H1 (cell line): ENCODE data around the gene CD300C. TPM values are rescaled to one million over a fixed set of nuclear protein-coding genes. Genes with fewer than 3 reads are reported as not detected.
A peak's percentile ranks its signal among the peaks of the same experiment; 100 is the strongest.

ENCODE experiments used
- CTCF ChIA-PET: fragments of 300-600 bp; sonication (Branson Sonifier 250); formaldehyde crosslinking; loops from one replicate; lab custom pipeline; 2021; ENCODE audit not compliant: partially characterized antibody; lab: Charles Lee
- POLR2A ChIA-PET: fragments of 300-600 bp; sonication (Branson Sonifier 250); formaldehyde crosslinking; loops from one replicate; lab custom pipeline; 2021; ENCODE audit warnings: inconsistent platforms; ENCODE audit not compliant: partially characterized antibody; lab: Charles Lee
- DNase-seq, 2 experiments: peaks; one replicate each; pipeline versions ENCODE4 v3.0.0 to v3.0.0-alpha.2; 2010 to 2022; ENCODE audit warnings: low spot score in 2 of 2, low read depth in 1 of 2, mixed read lengths in 1 of 2
- FAIRE-seq: peaks from 2 replicates; lab custom pipeline; 2011; peaks lifted over from hg19 to GRCh38; lab: Jason Lieb, UNC
- H2AFZ ChIP-seq: 2 replicates; pipeline ENCODE4 v1.8.1; 2012; ENCODE audit warnings: low read length, inconsistent platforms
- H2AK5ac ChIP-seq: 2 replicates; pipeline ENCODE4 v1.6.1; 2013; ENCODE audit warnings: low read depth, low read length
- H2BK120ac ChIP-seq: replicated peaks from 2 replicates; pipeline ENCODE3; 2013; ENCODE audit warnings: low read depth, low read length, inconsistent platforms
- H2BK12ac ChIP-seq: 2 replicates; pipeline ENCODE4 v1.6.1; 2013; ENCODE audit warnings: low read depth, low read length
- H2BK15ac ChIP-seq: 2 replicates; pipeline ENCODE4 v1.6.1; 2013; ENCODE audit warnings: low read length
- H2BK20ac ChIP-seq: 2 replicates; pipeline ENCODE4 v1.6.1; 2013; ENCODE audit warnings: low read length
- H2BK5ac ChIP-seq: 2 replicates; pipeline ENCODE4 v1.6.1; 2013; ENCODE audit warnings: low read depth, low read length
- H3K14ac ChIP-seq: 2 replicates; pipeline ENCODE4 v1.6.1; 2013; ENCODE audit warnings: inconsistent platforms; ENCODE audit not compliant: insufficient read length
- H3K18ac ChIP-seq: 2 replicates; pipeline ENCODE4 v1.6.1; 2013; ENCODE audit warnings: low read length; ENCODE audit errors: extremely low read depth
- H3K23ac ChIP-seq: 2 replicates; pipeline ENCODE4 v1.6.1; 2013; ENCODE audit warnings: inconsistent platforms; ENCODE audit not compliant: insufficient read length
- H3K23me2 ChIP-seq: 2 replicates; pipeline ENCODE4 v1.6.1; 2013; ENCODE audit warnings: low read depth, low read length
- H3K27ac ChIP-seq: 2 replicates; pipeline ENCODE4 v1.6.1; 2011; ENCODE audit warnings: low read depth, low read length, inconsistent platforms
- H3K27me3 ChIP-seq, 4 experiments: replicated peaks in 1 of 4; 1 replicate in 1 of 4; 2 replicates in 3 of 4; pipeline versions ENCODE4 v1.6.1 to v1.8.1; 2011 to 2013; ENCODE audit warnings: low read length in 3 of 4, mild to moderate bottlenecking in 3 of 4, inconsistent platforms in 2 of 4, mixed read lengths in 2 of 4, moderate library complexity in 1 of 4; ENCODE audit not compliant: control insufficient read depth in 3 of 4, insufficient read depth in 3 of 4; ENCODE audit errors: extremely low read depth in 1 of 4
- H3K36me3 ChIP-seq, 4 experiments: 2 replicates each; pipeline versions ENCODE4 v1.6.1 to v1.8.1; 2011 to 2013; ENCODE audit warnings: mild to moderate bottlenecking in 4 of 4, low read length in 3 of 4, moderate library complexity in 2 of 4, control low read depth in 1 of 4, inconsistent platforms in 1 of 4; ENCODE audit not compliant: insufficient read depth in 4 of 4, control insufficient read depth in 2 of 4
- H3K4ac ChIP-seq: replicated peaks from 2 replicates; pipeline ENCODE3; 2013; ENCODE audit warnings: low read length, low read depth, mixed read lengths, inconsistent platforms; ENCODE audit not compliant: insufficient read length
- H3K4me1 ChIP-seq, 4 experiments: replicated peaks in 1 of 4; 1 replicate in 1 of 4; 2 replicates in 3 of 4; pipeline versions ENCODE4 v1.6.1 to v1.8.1; 2011 to 2013; ENCODE audit warnings: low read length in 3 of 4, inconsistent platforms in 2 of 4, mixed read lengths in 1 of 4; ENCODE audit not compliant: insufficient read depth in 4 of 4, control insufficient read depth in 3 of 4
- H3K4me2 ChIP-seq, 2 experiments: 2 replicates each; pipeline versions ENCODE4 v1.6.1 to v1.8.1; 2011 to 2013; ENCODE audit warnings: low read depth in 2 of 2, low read length in 2 of 2, control low read depth in 1 of 2, inconsistent platforms in 1 of 2, mild to moderate bottlenecking in 1 of 2; ENCODE audit not compliant: insufficient read depth in 1 of 2
- H3K4me3 ChIP-seq, 4 experiments: fragments of 200-600, 300-600 bp in 1 of 4; sonication (generic), shearing (Covaris generic), sonication (Bioruptor Twin) in 1 of 4; 2 replicates each; pipeline versions ENCODE4 v1.5.1 to v1.8.1; 2011 to 2016; ENCODE audit warnings: low read length in 4 of 4, low read depth in 3 of 4, control low read depth in 2 of 4, inconsistent platforms in 2 of 4, mild to moderate bottlenecking in 2 of 4, mixed read lengths in 1 of 4, moderate library complexity in 1 of 4; ENCODE audit not compliant: insufficient read depth in 2 of 4; ENCODE audit errors: extremely low read depth in 1 of 4
- H3K56ac ChIP-seq: replicated peaks from 2 replicates; pipeline ENCODE3; 2013; ENCODE audit warnings: low read depth, mild to moderate bottlenecking, mixed read lengths, low read length, inconsistent platforms; ENCODE audit not compliant: insufficient read length
- H3K79me1 ChIP-seq: 2 replicates; pipeline ENCODE4 v1.6.1; 2013; ENCODE audit warnings: low read depth, low read length, control low read depth
- H3K79me2 ChIP-seq, 2 experiments: 2 replicates each; pipeline versions ENCODE4 v1.6.1 to v1.8.1; 2012 to 2013; ENCODE audit warnings: low read length in 2 of 2, mild to moderate bottlenecking in 2 of 2, inconsistent platforms in 1 of 2; ENCODE audit not compliant: insufficient read depth in 2 of 2, control insufficient read depth in 1 of 2
- H3K9ac ChIP-seq, 4 experiments: replicated peaks in 1 of 4; 1 replicate in 1 of 4; 2 replicates in 3 of 4; pipeline versions ENCODE4 v1.6.1 to v1.8.1; 2011 to 2013; ENCODE audit warnings: low read depth in 3 of 4, low read length in 3 of 4, control low read depth in 2 of 4, mild to moderate bottlenecking in 2 of 4, moderate library complexity in 2 of 4, inconsistent platforms in 1 of 4; ENCODE audit errors: extremely low read depth in 1 of 4
- H3K9me3 ChIP-seq, 2 experiments: 2 replicates each; pipeline versions ENCODE4 v1.6.1 to v1.8.1; 2012 to 2013; ENCODE audit warnings: mild to moderate bottlenecking in 2 of 2, moderate library complexity in 2 of 2, control low read depth in 1 of 2, inconsistent platforms in 1 of 2, low read depth in 1 of 2, low read length in 1 of 2, mixed read lengths in 1 of 2; ENCODE audit not compliant: insufficient read depth in 2 of 2
- H4K20me1 ChIP-seq, 2 experiments: replicated peaks in 1 of 2; 2 replicates each; pipeline versions ENCODE3 to v1.8.1; 2011 to 2013; ENCODE audit warnings: inconsistent platforms in 2 of 2, low read length in 2 of 2, mild to moderate bottlenecking in 1 of 2; ENCODE audit not compliant: insufficient read depth in 2 of 2, control insufficient read depth in 1 of 2
- H4K5ac ChIP-seq: 2 replicates; pipeline ENCODE4 v1.6.1; 2013; ENCODE audit warnings: low read length, low read depth, mixed read lengths, inconsistent platforms; ENCODE audit not compliant: insufficient read length
- H4K8ac ChIP-seq: 2 replicates; pipeline ENCODE4 v1.8.0; 2013; ENCODE audit warnings: mild to moderate bottlenecking, moderate library complexity, low read length, inconsistent platforms; ENCODE audit not compliant: insufficient read depth; ENCODE audit errors: extremely low read depth
- H4K91ac ChIP-seq: replicated peaks from 2 replicates; pipeline ENCODE3; 2013; ENCODE audit warnings: low read length, mixed read lengths, inconsistent platforms; ENCODE audit not compliant: insufficient read length
- ASH2L ChIP-seq: fragments of 200-600, 300-600 bp; sonication (generic); IDR thresholded peaks from one replicate; pipeline ENCODE4 v1.7.1; 2017; ENCODE audit warnings: low read length
- ATF2 ChIP-seq: IDR thresholded peaks from 2 replicates; pipeline ENCODE4 v1.6.1; 2012; ENCODE audit warnings: low read length, inconsistent platforms
- ATF3 ChIP-seq: IDR thresholded peaks from 2 replicates; pipeline ENCODE4 v1.6.1; 2011; ENCODE audit warnings: low read depth, mild to moderate bottlenecking, low read length; ENCODE audit not compliant: insufficient read depth
- BACH1 ChIP-seq: IDR thresholded peaks from 2 replicates; pipeline ENCODE4 v1.6.1; 2012; ENCODE audit warnings: low read length, improper control_type of control experiment
- CHD1 ChIP-seq: IDR thresholded peaks from 2 replicates; pipeline ENCODE4 v1.6.1; 2012; ENCODE audit warnings: low read depth, low read length, improper control_type of control experiment
- PHF8 ChIP-seq: fragments of 200-600 bp; sonication (generic); conservative IDR thresholded peaks from 2 replicates; pipeline ENCODE4 v1.7.1; 2012; ENCODE audit warnings: low read depth, mild to moderate bottlenecking, inconsistent platforms, low read length, moderate library complexity
- SP1 ChIP-seq: IDR thresholded peaks from 2 replicates; pipeline ENCODE4 v1.6.1; 2011; ENCODE audit warnings: low read depth, low read length
- TAF1 ChIP-seq: IDR thresholded peaks from 2 replicates; pipeline ENCODE4 v1.6.1; 2011; ENCODE audit warnings: mild to moderate bottlenecking, low read depth, low read length
- WGBS, 2 experiments: shearing (Covaris generic) in 1 of 2; methylation state at CpG; one replicate each; pipeline versions ENCODE4 v1.1.6 to v1.1.7; 2013 to 2015; ENCODE audit warnings: low lambda C conversion rate in 2 of 2, mixed read lengths in 2 of 2, inconsistent platforms in 1 of 2, low coverage in 1 of 2, missing lambda C conversion rate in 1 of 2; ENCODE audit not compliant: insufficient replicate concordance in 2 of 2, insufficient coverage in 1 of 2, insufficient read length in 1 of 2; ENCODE audit errors: extremely low coverage in 1 of 2, missing lambda C conversion rate in 1 of 2; 5-methylcytosine and 5-hydroxymethylcytosine counted together
- polyA plus RNA-seq, 7 experiments: library from polyadenylated mRNA; depleted of rRNA in 3 of 7; stranded (reverse) in 5 of 7; unstranded in 2 of 7; fragments of >200 nt in 5 of 7; fragments of 200-250 nt in 2 of 7; gene quantifications; 1 replicate in 5 of 7; 2 replicates in 1 of 7; 4 replicates in 1 of 7; pipeline versions ENCODE4 v1.2.1 to v1.2.3, GENCODE V29; 2011 to 2013; ENCODE audit warnings: missing spikeins in 2 of 7, mixed read lengths in 2 of 7
- total RNA-seq: library from RNA; stranded (reverse); fragmentation: NEBNext Ultra II Directional; extraction: Animal tissue kit (Norgen Biotek cat#: 25700); gene quantifications from 2 replicates; pipeline ENCODE4 v1.2.1, GENCODE V29; 2021

Gene CD300C
- total and polyA plus RNA-seq, 2 of the 8 experiments (the other 6 are each of a cell fraction or from before 2014, with no cell fraction given): not detected

DNA sequence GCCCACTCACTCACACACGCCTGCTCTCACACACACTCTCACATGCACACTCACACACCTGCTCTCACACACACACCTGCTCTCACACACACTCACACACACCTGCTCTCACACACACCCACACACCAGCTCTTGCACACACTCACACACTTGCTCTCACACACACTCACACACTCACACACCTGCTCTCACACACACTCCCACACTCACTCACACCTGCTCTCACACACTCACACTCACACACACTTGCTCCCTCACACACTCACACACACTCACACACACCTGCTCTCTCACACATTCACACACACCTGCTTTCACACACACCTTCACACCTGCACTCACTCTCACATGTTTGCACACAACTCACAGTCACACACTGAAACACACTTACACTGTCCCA lies 17.4 kb upstream of the CD300C start:
- Histone ChIP-seq H3K56ac (no peak overlapping the region), H3K9me3 (peaks cover 3 to 4% of the 10 kb centered on the region in 2 experiments; a peak in 3 of 4 replicates), H3K27ac (no peak overlapping the region), H3K36me3 (no peaks in the 10 kb centered on the region), H3K27me3 (no peaks in the 10 kb centered on the region; a peak in 2 of 7 replicates), H2BK120ac (no peak overlapping the region), H2BK20ac (peak overlapping the region; percentile 29; the same call in 1 of the 2 replicates), H3K23me2 (peaks cover 7% of the 10 kb centered on the region; the same call in 1 of the 2 replicates), H3K9ac (no peak overlapping the region), H2AK5ac (peak overlapping the region; percentile 90; the same call in 1 of the 2 replicates), H3K79me2 (no peaks in the 10 kb centered on the region), H2BK12ac (peak overlapping the region; percentile 85), H3K18ac (no peak overlapping the region), H4K20me1 (peaks cover 0 to 5% of the 10 kb centered on the region in 2 experiments), H3K4ac (no peak overlapping the region), H3K23ac (no peak overlapping the region), H4K5ac (no peak overlapping the region), H3K4me1 (peaks cover 0 to 2% (median under 1%) of the 10 kb centered on the region in 4 experiments; a peak in 2 of 7 replicates), H3K14ac (no peak overlapping the region), H3K4me2 (no peak overlapping the region), H2BK15ac (peak overlapping the region; percentile 50), H4K91ac (no peak overlapping the region), H2AFZ (no peak overlapping the region), H3K79me1 (peaks cover under 1% of the 10 kb centered on the region; the same call in 1 of the 2 replicates), H4K8ac (no peak overlapping the region), H2BK5ac (no peak overlapping the region), H3K4me3 (no peak overlapping the region)
- ChIA-PET POLR2A (no interaction called here), CTCF (no interaction called here)
- WGBS, 2 experiments: 100% methylated on average over 1 of the region's 1 CpG; no CpG with 5 or more reads in 1 of the 2 experiments
- TF ChIP-seq ASH2L (no peak), ATF2 (no peak), BACH1 (no peak), TAF1 (no peak), ATF3 (no peak), PHF8 (no peak), CHD1 (no peak), SP1 (no peak)
- no peak for FAIRE-seq
- DNase-seq: no peak
